Stomach (tissue), 9 donors: Measurements from ENCODE around the gene MICAL3. TPM values are rescaled to one million over a fixed set of nuclear protein-coding genes. Genes with fewer than 3 reads are reported as not detected.

Experiments used
- DNase-seq, 2 donors: peaks; one replicate each; pipeline versions ENCODE4 v3.0.0 to v3.0.0-alpha.2; 2013 to 2019
- H3K27ac ChIP-seq, 5 donors: fragments of 200-600 bp in 4 of 5; sonication (generic) in 4 of 5; one replicate each; pipeline ENCODE4 v1.5.1; 2013 to 2019; ENCODE audit warnings: mild to moderate bottlenecking in 1 of 5, moderate library complexity in 1 of 5
- H3K27me3 ChIP-seq, 3 donors: fragments of 200-600 bp; sonication (generic); one replicate each; pipeline ENCODE4 v1.5.1; 2017 to 2019; ENCODE audit warnings: mixed run types in 1 of 3
- H3K36me3 ChIP-seq, 4 donors: fragments of 200-600 bp; sonication (generic); 1 replicate in 3 of 4; 2 replicates in 1 of 4; pipeline ENCODE4 v1.5.1; 2016 to 2019
- H3K4me1 ChIP-seq, 4 donors: fragments of 200-600 bp; sonication (generic); one replicate each; pipeline ENCODE4 v1.5.1; 2016 to 2019
- H3K4me3 ChIP-seq, 4 donors: fragments of 200-600 bp; sonication (generic) in 3 of 4; one replicate each; pipeline ENCODE4 v1.5.1; 2016 to 2019; ENCODE audit warnings: mild to moderate bottlenecking in 1 of 4
- H3K9me3 ChIP-seq, 4 donors: fragments of 200-600 bp; sonication (generic); one replicate each; pipeline ENCODE4 v1.5.1; 2016 to 2019
- CTCF ChIP-seq, 7 experiments: fragments of 450-650 bp in 4 of 7; fragments of 200-600 bp in 3 of 7; sonication (generic) in 3 of 7; IDR thresholded peaks; one replicate each; pipeline ENCODE4 v1.5.1; 2016 to 2019; ENCODE audit warnings: antibody characterized with exemption in 7 of 7, control low read depth in 2 of 7, mild to moderate bottlenecking in 1 of 7
- EP300 ChIP-seq: sonication (generic); formaldehyde crosslinking; IDR thresholded peaks from one replicate; pipeline ENCODE4 v1.6.1; 2017; ENCODE audit warnings: antibody characterized with exemption
- POLR2A ChIP-seq, 4 donors: fragments of 450-650 bp; IDR thresholded peaks; one replicate each; pipeline ENCODE4 v1.6.1; 2016; ENCODE audit warnings: antibody characterized with exemption in 4 of 4, control low read depth in 2 of 4, mild to moderate bottlenecking in 1 of 4, moderate library complexity in 1 of 4
- POLR2AphosphoS5 ChIP-seq, 3 donors: sonication (generic); formaldehyde crosslinking; IDR thresholded peaks; one replicate each; pipeline ENCODE4 v1.6.1; 2016; ENCODE audit warnings: antibody characterized with exemption in 3 of 3
- WGBS, 5 donors: extraction: QIAGEN DNeasy Blood & Tissue Kit in 3 of 5; methylation state at CpG; one replicate each; pipeline versions ENCODE4 v1.1.5 to v1.1.7; 2013 to 2018; 5-methylcytosine and 5-hydroxymethylcytosine counted together
- intact Hi-C: fragments of 100-400 bp; cut with DNase I; formaldehyde crosslinking; loops from one replicate; pipeline ENCODE4 v1.15.1; 2023; ENCODE audit warnings: low total_unique reads
- polyA plus RNA-seq, 3 donors: library from polyadenylated mRNA; stranded (reverse); fragments of 200-250 nt; gene quantifications; one replicate each; pipeline ENCODE4 v1.2.3, GENCODE V29; 2013
- total RNA-seq, 5 donors: library from RNA; depleted of rRNA; stranded (reverse); fragments of >200 nt; gene quantifications; one replicate each; pipeline versions ENCODE4 v1.1.0 to v1.2.3, GENCODE V29; 2014 to 2016
- donor health status: healthy with polysubstance abuse.
- donor health status: Bipolar disorder and iron deficiency.
- donor health status: healthy.

MICAL3 gene
- total and polyA plus RNA-seq, 8 donors = 3.5 to 130 (median 24.0) TPM

DNA sequence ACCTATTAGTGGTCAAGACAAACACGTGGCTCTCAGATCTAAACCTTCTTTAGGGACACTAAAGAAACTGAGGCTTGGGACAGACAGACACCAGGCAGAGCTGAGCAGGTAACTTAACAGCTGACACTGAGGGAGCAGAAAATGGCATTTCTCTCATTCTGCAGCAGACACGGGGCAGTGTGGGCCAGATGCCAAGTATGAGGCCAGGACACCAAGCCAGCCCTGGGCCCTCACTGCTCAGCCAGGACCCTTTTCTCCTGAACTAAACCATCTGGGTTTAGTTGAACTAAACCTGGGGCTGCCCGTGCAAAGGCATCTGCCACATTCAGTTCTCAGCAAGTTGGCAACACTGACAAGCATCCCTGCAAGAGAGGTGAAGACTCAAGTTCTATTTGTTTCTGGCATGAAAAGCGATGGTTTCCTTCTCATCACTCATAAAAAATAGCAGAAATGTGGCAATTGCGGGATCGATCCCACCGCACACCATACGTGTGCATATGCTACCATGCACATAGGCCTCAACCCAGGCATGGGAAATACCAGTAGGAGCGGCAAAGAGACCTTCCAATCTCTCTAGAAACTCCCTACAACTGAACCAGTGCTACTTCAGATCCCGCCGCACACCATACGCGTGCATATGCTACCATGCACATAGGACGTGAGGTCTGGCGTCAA is 150.0 kb downstream of the MICAL3 start:
- Histone ChIP-seq H3K4me3 (no peak overlapping the region), H3K36me3 (peaks cover 12 to 89% (median 82%) of the 10 kb centered on the region in 4 donors), H3K4me1 (peaks cover 0 to 3% (median 0%) of the 10 kb centered on the region in 4 donors), H3K9me3 (no peaks in the 10 kb centered on the region), H3K27ac (no peak overlapping the region), H3K27me3 (no peaks in the 10 kb centered on the region)
- intact Hi-C loops = no loop called here
- no peak for DNase-seq
- TF ChIP-seq EP300 (no peak), POLR2A (IDR thresholded peaks at IDR 0.05) (no peak), POLR2AphosphoS5 (IDR thresholded peaks at IDR 0.05) (no peak), CTCF (IDR thresholded peaks at IDR 0.05) (no peak)
- WGBS, 5 donors = 86 to 95% (median 93%) methylated on average over 15 of the region's 15 CpGs

GRCh38 chr22:17873804-17874203 is 150.6 kb downstream of the MICAL3 start:
- Histone ChIP-seq H3K4me1 (peaks cover 0 to 5% (median 0%) of the 10 kb centered on the region in 4 donors), H3K9me3 (no peaks in the 10 kb centered on the region), H3K36me3 (peaks cover 18 to 89% (median 82%) of the 10 kb centered on the region in 4 donors), H3K4me3 (no peak overlapping the region), H3K27me3 (no peaks in the 10 kb centered on the region), H3K27ac (no peak overlapping the region)
- TF ChIP-seq POLR2A (IDR thresholded peaks at IDR 0.05) = no peak
- no peak for TF ChIP-seq CTCF (IDR thresholded peaks at IDR 0.05)
- no peak for TF ChIP-seq POLR2AphosphoS5 (IDR thresholded peaks at IDR 0.05)
- no peak for TF ChIP-seq EP300
- DNase-seq = no peak
- intact Hi-C loops = no loop called here
- 89 to 95% (median 91%) methylated on average over 9 to 10 of the region's 10 CpGs for WGBS, 5 donors

DNA sequence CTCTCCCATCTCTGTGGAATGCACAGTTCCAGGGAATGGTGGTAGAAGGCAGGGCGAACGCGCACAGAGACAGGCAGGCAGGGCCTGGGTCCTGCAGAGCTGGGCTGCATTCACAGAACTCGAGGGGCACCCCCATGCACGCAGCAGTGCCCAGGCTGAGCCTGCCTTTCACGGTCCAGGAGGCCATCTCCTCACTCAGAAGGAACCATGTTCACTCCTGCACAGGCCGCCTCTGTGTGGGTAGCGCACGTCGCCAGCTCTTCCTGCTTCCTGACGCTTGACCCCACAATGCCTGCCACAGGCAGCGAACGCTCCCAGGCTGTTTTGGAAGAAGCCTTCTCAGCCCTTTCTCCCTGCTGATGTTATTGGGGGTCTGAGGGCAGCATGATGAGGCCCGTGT is 151.2 kb downstream of the MICAL3 start:
- Histone ChIP-seq H3K4me3 (no peak overlapping the region), H3K27me3 (no peaks in the 10 kb centered on the region), H3K27ac (no peak overlapping the region), H3K9me3 (no peaks in the 10 kb centered on the region), H3K36me3 (peaks cover 22 to 88% (median 82%) of the 10 kb centered on the region in 4 donors), H3K4me1 (peaks cover 0 to 5% (median 0%) of the 10 kb centered on the region in 4 donors)
- 91 to 96% (median 94%) methylated on average over 7 to 14 of the region's 14 CpGs for WGBS, 5 donors
- TF ChIP-seq CTCF (IDR thresholded peaks at IDR 0.05) (no peak), POLR2AphosphoS5 (IDR thresholded peaks at IDR 0.05) (no peak), EP300 (no peak), POLR2A (IDR thresholded peaks at IDR 0.05) (no peak)
- intact Hi-C loops = no loop called here
- DNase-seq = no peak

- peaks cover 0 to 6% (median 3%) of the 10 kb centered on the region in 4 donors for H3K4me1 ChIP-seq
- no peak overlapping the region for H3K27ac ChIP-seq
- H3K36me3 ChIP-seq = peaks cover 22 to 84% (median 82%) of the 10 kb centered on the region in 4 donors
- WGBS, 5 donors = 71 to 83% (median 76%) methylated on average over 7 of the region's 7 CpGs
- H3K4me3 ChIP-seq = no peak overlapping the region
- intact Hi-C loops = no loop called here
- peak in 1 of 2 donors; percentile 51 for DNase-seq
- no peak for TF ChIP-seq POLR2AphosphoS5 (IDR thresholded peaks at IDR 0.05)
- TF ChIP-seq POLR2A (IDR thresholded peaks at IDR 0.05) = no peak
- TF ChIP-seq CTCF (IDR thresholded peaks at IDR 0.05) = no peak
- no peak for TF ChIP-seq EP300
- no peaks in the 10 kb centered on the region for H3K9me3 ChIP-seq
- no peaks in the 10 kb centered on the region for H3K27me3 ChIP-seq
Measured at GRCh38 chr22:17872471-17872870, 151.9 kb downstream of the MICAL3 start.
